ENCODE data around the gene GALK1. TPM values are rescaled to one million over a fixed set of nuclear protein-coding genes. Genes with fewer than 3 reads are reported as not detected.
"Not testable (repeated sequence)": the region's sequence is repeated elsewhere in the genome, so short reads cannot be mapped to it uniquely, and the experiment has no call there.

Gene GALK1
- 20.4 and 31.6 TPM in 2 replicates for total RNA-seq (2014; rRNA removed; shearing (Covaris generic))

- peak; percentile 58 for DNase-seq (ENCODE audit: low read depth)
Measured at GRCh38 chr17:75764711-75765421, at the start of gene GALK1. TSS of gene GALK1 (minus strand) at chr17:75765192. CDS start at chr17:75765136, 56 bp downstream.

DNA sequence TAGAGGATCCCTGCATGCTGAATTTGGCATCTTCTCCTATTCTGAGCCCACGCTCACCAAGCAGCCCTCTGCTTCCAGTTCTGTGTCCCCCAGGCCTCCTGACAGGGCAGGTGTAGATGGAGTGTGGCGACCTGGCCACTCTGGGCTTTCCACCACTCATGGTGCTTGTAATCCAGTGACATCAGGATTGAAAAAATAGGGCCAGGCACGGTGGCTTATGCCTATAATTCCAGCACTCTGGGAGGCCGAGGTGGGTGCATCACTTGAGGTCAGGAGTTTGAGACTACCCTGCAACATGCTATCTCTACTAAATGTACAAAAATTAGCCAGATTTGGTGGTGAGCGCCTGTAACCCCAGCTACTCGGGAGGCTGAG, 49.0 kb upstream of the GALK1 start:
- no peak for DNase-seq (ENCODE audit: low read depth)

DNA sequence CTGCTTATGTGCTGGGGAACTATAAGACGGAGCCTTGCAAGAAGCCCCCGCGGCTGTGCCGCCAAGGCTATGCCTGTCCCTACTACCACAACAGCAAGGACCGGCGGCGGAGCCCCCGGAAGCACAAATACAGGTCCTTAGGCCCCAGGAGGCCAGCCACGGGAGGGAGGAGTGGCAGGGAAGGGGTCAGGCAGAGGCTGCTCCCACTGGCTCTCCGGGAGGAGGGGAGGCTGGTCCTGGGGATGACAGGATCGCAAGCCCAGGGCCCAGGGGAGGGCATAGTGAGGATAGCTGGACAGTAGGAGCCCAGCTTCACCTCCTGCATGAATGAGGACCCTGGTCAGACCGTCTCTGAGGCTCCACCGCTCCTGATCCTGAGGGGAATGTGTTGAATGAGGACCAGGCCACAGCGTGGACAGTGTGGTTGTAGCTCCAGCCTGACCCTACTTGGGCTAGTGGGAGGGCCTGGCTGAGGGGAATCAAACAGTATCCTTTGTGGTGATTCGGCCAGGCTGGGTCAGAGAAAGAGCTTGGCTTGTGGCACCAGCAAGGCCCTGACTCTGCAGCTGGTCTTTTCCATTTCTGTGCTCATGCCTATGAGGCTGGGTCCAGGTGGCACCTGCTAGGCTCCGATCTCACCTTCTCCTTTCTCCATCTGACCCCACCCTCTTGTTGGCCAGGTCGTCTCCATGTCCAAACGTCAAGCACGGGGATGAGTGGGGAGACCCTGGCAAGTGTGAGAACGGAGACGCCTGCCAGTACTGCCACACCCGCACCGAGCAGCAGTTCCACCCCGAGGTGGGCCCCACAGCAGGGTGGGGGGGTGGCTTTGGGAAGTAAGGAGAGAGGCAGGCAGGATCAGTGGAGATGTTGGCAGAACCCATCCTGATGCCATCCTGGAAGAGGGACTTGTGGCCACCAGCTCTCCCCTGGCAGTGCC, 48.4 kb upstream of the GALK1 start:
- no peak for DNase-seq (ENCODE audit: low read depth)

DNA sequence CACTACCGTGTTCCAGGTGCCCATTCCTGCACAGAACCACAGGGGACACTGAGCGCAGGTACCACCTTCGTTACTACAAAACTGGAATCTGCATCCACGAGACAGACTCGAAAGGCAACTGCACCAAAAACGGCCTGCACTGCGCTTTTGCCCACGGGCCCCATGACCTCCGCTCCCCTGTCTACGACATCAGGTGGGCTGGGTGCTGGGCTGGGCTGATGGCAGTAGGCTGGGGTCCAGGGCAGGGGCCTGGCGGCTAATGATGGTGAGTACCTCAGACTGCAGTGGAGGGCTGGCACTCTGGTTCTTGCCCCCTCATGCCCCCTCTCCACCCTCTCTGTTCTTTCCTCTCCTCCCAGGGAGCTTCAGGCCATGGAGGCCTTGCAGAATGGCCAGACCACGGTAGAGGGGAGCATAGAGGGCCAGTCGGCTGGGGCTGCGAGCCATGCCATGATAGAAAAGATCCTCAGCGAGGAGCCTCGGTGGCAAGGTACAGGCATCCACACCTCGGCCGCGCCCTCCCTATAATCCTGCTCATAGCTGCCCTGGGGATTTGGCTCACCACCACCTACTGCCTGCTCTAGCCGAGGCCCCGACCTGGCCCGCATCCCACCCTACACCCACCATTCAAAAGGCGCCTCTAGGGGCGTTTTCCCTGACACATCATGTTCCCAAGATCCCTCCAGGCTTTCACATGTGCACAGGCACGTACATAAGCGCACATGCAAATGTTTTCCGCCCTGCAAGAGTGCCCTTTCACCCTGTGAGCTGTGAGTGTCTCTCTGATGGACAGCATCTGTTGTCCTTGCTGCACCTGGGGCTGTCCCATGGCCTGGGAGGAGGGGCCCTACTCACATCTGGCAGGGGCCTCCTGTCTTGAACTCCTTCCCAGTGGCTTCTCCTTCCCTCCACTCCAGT, 47.4 kb upstream of the GALK1 start:
- no peak for DNase-seq (ENCODE audit: low read depth)

DNA sequence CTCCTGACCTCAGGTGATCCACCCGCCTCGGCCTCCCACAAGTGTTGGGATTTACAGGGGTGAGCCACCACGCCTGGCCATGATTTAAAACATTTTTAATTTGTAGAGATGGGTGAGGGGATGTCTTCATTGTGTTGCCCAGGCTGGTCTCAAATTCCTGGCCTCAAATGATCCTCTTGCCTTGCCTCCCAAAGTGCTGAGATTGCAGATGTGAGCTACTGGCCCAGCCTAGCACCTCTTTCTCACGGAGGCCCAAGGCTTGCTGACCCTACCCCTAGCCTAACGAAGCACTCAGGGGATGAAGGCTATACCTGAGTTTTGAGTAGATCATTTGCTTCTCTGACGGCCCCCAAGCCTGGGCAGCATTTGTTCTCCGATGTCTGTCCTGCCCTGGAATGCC, 46.2 kb upstream of the GALK1 start:
- no peak for DNase-seq (ENCODE audit: low read depth)

DNA sequence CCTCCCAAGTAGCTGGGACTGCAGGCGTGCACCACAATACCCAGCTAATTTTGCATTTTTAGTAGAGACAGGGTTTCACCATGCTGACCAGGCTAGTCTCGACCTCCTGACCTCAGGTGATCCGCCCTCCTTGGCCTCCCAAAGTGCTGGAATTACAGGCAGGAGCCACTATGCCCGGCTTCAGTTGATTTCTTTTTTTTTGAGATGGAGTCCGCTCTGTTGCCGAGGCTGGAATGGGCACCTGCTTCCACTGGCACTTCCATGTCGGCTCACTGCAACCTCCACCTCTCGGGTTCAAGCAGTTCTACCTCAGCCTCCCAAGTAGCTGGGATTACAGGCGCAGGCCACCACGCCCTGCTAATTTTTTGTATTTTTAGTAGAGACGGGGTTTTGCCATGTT, 45.8 kb upstream of the GALK1 start:
- not testable (repeated sequence) for DNase-seq (ENCODE audit: low read depth)

- DNase-seq (ENCODE audit: low read depth), result no peak
Measured at GRCh38 chr17:75810216-75810615, 45.2 kb upstream of the GALK1 start.

- DNase-seq (ENCODE audit: low read depth), result peak; percentile 32
Measured at GRCh38 chr17:75809631-75810111, 44.7 kb upstream of the GALK1 start.

DNA sequence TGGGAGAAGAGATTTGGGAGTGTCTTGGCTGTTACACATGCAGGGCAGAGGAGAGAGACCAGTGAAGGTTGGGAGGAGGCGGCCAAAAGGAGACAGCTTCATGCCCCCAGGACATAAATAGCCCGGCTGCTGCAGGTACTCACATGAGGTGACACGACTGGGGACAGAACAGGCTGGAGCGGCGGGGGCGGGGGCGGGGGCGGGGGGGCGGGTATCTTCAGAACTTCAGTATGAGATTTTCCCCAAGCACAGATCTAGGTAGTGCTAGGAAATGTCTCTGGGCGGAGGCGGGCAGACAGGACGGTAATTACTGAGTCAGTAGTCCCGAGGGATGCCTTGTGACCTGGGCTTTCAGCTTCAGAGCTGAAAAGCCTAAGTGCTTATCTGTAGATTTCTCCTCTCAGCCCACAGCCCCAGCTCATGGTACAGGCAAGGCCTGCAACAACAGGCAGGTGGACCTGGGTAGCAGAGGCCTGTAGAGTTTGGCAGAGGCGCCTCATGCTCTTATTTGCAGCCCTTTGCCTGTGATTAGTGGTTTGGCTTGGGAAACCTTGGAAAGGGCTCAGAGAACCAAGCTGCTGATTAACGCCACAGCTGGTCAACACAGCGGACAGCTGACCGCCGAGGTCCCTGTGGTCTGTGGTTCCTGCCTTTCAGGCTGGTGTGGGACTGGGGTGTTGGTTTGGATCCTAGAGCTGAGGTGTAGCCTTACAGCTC, 44.1 kb upstream of the GALK1 start:
- peak; percentile 61 for DNase-seq (ENCODE audit: low read depth)

DNA sequence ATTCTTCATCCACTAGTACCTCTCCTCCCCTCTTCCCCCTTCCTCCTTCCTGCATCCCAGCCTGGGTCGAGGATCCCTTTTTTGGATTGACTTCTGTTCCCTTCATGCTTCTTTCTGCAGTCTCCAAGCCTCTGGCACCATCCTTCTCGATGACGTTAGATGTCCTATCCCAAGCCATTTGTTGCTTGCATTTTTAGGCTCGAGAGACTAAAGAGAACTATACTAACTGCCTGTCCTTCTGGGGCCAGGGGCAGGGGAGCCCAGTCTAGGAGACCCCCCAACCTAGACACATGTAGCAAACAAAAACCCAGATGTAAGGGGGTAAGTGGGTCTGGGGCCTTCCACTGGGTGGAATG, 43.5 kb upstream of the GALK1 start:
- no peak for DNase-seq (ENCODE audit: low read depth)

DNA sequence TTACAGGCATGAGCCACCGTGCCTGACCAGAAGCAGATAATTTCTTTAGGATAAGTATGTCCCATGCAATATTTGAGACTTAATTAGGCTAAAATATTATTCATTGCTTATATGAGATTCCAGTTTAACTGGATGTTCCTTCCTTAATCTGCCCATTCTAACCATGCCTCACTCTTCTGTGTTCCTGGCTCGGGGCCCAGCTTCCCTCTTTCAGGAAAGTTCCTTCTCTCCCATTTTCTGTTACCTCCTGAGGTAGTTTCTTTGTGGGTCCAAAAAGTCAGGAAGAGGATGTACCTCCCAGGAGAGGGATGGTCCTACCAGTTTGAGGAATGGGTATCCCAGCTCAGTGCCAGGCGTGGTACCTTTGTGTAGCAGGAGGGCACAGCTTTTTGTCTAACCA, 42.9 kb upstream of the GALK1 start:
- DNase-seq (ENCODE audit: low read depth), result no peak

DNA sequence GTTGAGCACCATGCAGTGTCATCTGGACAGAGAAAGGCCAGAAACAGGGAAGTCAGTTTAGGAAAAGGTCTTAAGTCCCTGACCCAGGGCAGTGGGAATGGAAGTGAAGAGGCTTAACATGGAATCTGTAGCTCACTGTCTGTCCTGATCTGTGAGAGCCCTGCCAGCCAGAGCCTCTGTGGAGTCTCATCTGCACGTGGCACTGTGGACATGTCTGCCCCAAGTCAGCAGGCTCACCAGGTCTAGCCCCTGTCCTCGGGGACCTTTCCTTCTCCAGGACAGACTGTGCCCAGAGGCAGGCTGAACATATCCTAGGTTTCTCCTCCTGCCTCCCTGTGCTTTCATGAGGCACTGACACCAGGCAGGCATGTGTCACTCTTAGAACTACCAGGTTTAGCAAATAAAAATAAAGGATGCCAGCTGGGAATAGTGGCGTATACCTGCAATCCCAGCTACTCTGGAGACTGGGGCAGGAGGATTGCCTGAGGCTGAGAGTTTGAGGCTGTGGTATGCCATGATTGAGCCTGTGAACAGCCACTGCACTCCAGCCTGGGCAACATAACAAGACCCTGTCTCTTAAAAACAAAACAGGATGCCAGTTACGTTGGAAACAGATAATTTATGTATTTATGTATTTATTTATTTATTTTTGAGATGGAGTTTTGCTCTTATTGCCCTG, 42.0 kb upstream of the GALK1 start:
- no peak for DNase-seq (ENCODE audit: low read depth)

DNA sequence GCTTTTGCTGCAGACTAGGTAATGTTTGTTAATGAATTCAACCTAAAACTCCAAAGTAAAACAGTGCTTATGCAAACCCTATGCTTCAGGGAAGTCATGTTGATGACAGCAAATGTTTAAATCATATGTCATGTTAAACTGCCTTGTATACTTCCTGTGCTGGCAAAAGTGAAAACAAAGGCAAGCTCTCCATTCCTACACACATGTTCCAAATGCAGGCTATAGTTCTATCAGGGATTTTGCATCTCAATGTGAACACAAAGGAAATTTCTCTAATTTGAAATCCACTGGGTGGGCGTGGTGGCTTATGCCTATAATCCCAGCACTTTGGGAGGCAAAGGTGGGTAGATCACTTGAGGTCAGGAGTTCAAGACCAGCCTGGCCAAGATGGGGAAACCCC, 38.9 kb upstream of the GALK1 start:
- no peak for DNase-seq (ENCODE audit: low read depth)

DNA sequence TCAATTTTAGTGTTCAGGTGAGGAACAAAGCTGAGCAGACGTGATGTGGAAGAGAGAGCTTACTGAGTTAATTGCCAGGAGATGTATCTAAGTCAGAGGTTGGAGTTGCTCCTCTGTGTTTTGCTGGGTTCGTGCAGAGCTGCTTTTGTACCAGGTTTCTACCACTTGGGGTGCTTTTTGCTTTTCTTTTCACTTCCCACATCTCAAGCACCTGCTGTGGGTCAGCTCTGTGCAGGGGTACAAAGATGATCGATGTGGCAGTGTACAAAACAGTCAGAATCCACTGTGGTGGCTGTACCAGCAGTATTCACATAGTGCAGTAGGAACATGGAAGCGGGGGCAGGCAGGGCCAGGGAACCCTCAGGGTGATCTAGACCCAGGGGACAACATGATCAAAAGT, 34.4 kb upstream of the GALK1 start:
- DNase-seq (ENCODE audit: low read depth), result no peak

- DNase-seq (ENCODE audit: low read depth), result no peak
Measured at GRCh38 chr17:75795820-75796607, 31.0 kb upstream of the GALK1 start.

GRCh38 chr17:75793460-75793859, 28.5 kb upstream of the GALK1 start:
- no peak for DNase-seq (ENCODE audit: low read depth)

DNA sequence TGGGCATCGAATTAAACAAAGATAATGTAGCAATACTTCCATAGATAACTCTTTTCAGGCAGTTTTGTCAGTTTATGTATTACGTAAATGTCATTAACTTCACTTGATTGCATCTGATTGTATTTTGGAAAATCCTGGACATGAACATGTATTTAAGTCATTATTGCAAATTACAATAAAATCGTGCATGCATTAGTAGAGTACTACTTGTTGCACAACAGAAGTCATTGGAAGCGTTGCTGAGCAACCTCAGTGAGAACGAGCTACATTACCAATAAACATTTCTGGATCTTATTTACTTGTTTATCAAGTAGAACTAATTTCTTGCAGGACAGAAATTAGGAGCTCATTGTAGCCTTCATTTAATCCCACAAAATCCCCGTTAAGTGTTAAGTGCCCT, 26.3 kb upstream of the GALK1 start:
- no peak for DNase-seq (ENCODE audit: low read depth)

GRCh38 chr17:75785016-75785890, 20.3 kb upstream of the GALK1 start:
- peak; percentile 89 for DNase-seq (ENCODE audit: low read depth)
